Progenitor cell of endocrine pancreas (in vitro differentiated cells): Measurements from ENCODE around the gene IQGAP1. TPM values are rescaled to one million over a fixed set of nuclear protein-coding genes. Genes with fewer than 3 reads are reported as not detected.
A peak's percentile ranks its signal among the peaks of the same experiment; 100 is the strongest.

Source experiments
- DNase-seq: peaks from one replicate; pipeline ENCODE4 v3.0.0; 2021; ENCODE audit warnings: low spot score; ENCODE audit not compliant: unreplicated experiment
- H3K27ac Mint-ChIP-seq: 2 replicates; pipeline ENCODE4 v1.8.0; 2021; ENCODE audit warnings: mild to moderate bottlenecking, moderate library complexity, mixed read lengths
- H3K27me3 Mint-ChIP-seq: 2 replicates; pipeline ENCODE4 v1.8.0; 2021; ENCODE audit warnings: mixed read lengths
- H3K36me3 Mint-ChIP-seq: 2 replicates; pipeline ENCODE4 v1.8.0; 2022; ENCODE audit warnings: mixed read lengths; ENCODE audit not compliant: insufficient read depth
- H3K4me1 Mint-ChIP-seq: 2 replicates; pipeline ENCODE4 v1.8.0; 2021; ENCODE audit warnings: low read depth, mixed read lengths
- H3K4me3 Mint-ChIP-seq: 2 replicates; pipeline ENCODE4 v1.8.0; 2021; ENCODE audit warnings: low read depth, mild to moderate bottlenecking, moderate library complexity, mixed read lengths
- H3K9me3 Mint-ChIP-seq: 2 replicates; pipeline ENCODE4 v1.8.0; 2021; ENCODE audit warnings: low read depth, mixed read lengths
- CTCF ChIP-seq: fragments of 200-600 bp; sonication (generic); IDR thresholded peaks from one replicate; pipeline ENCODE4 v1.5.0; 2021; ENCODE audit warnings: antibody characterized with exemption, mild to moderate bottlenecking; ENCODE audit not compliant: unreplicated experiment
- long read RNA-seq: library from polyadenylated mRNA; unstranded; transcript quantifications from one replicate; pipeline ENCODE4 v2.0.0, GENCODE V29; 2020
- total RNA-seq: library from RNA; stranded (reverse); gene quantifications from 2 replicates; pipeline ENCODE4 v1.2.1, GENCODE V29; 2021

IQGAP1 gene
- total RNA-seq, result 141 and 142 TPM in 2 replicates
- long read RNA-seq, partial matches to known transcripts, result 930 of 989 reads
- long read RNA-seq, other reads (novel, unspliced or antisense), result 54 of 989 reads

DNA sequence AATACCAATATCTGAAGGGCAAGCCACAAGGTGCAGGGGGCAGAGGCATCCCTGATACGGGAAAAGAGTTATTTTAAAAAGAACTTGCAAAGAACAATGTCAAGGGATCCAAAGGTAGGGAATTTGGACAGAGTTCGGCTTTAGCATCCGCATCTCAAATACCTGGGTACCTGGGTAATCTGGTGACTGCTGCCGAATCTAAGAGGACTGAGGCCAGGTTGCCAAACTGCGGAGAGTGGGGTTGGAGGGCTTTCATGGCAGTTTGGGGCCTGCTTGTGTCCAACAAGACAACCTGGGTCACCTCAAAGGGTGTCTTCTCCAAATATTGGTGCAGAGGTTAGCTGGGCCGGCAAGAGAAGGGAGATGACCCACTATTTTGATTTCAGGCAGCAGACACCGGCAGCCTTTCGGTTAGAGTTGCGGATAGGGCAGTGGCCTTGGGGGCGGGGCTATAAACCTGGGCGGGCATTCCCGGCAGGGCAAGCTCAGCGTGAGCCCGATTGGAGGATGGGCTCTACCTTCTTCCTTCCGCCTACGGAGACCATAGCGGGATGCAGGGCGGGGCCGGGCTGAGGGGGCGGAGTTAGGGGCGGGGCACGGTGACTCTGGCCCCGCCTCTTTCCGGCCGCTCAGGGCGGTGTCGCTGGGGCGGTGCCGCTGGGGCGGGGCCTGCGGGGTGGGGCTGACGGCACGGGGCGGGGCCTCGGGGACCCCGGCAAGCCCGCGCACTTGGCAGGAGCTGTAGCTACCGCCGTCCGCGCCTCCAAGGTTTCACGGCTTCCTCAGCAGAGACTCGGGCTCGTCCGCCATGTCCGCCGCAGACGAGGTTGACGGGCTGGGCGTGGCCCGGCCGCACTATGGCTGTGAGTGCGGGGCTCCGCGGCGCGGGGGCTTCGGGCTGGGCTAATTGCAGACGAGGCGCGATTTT, at the start of gene IQGAP1:
TSS of gene IQGAP1 (plus strand) at position 709 of the 928 bp plus-strand sequence. CDS start at position 809, 100 bp downstream.
- peaks cover 12% of the 10 kb centered on the region for H3K36me3 Mint-ChIP-seq
- TF ChIP-seq CTCF, result no peak
- H3K9me3 Mint-ChIP-seq, result no peaks in the 10 kb centered on the region
- peak; percentile 92 for DNase-seq
- H3K4me1 Mint-ChIP-seq, result peaks cover 34% of the 10 kb centered on the region
- peak within 1 kb of the TSS; percentile 85 for H3K4me3 Mint-ChIP-seq
- H3K27ac Mint-ChIP-seq, result peak within 1 kb of the TSS; percentile 92
- no peaks in the 10 kb centered on the region for H3K27me3 Mint-ChIP-seq

- Mint-ChIP-seq H3K9me3 (no peaks in the 10 kb centered on the region), H3K36me3 (no peaks in the 10 kb centered on the region), H3K27ac (peak overlapping the region; percentile 60), H3K27me3 (no peaks in the 10 kb centered on the region), H3K4me3 (no peak overlapping the region), H3K4me1 (peaks cover 24% of the 10 kb centered on the region)
- no peak for TF ChIP-seq CTCF
- no peak for DNase-seq
Observed at GRCh38 chr15:90338532-90338931, 49.5 kb upstream of the IQGAP1 start.

- Mint-ChIP-seq H3K4me1 (peaks cover 17% of the 10 kb centered on the region), H3K27me3 (peaks cover 4% of the 10 kb centered on the region), H3K27ac (no peak overlapping the region)
Observed at GRCh38 chr15:90340345-90340744, 47.7 kb upstream of the IQGAP1 start.

GRCh38 chr15:90343302-90343790, 44.7 kb upstream of the IQGAP1 start:
- H3K4me3 Mint-ChIP-seq, result no peak overlapping the region
- no peak overlapping the region for H3K27ac Mint-ChIP-seq
- H3K36me3 Mint-ChIP-seq, result no peaks in the 10 kb centered on the region
- no peak for TF ChIP-seq CTCF
- no peak for DNase-seq
- H3K27me3 Mint-ChIP-seq, result peaks cover 11% of the 10 kb centered on the region
- H3K9me3 Mint-ChIP-seq, result no peaks in the 10 kb centered on the region
- H3K4me1 Mint-ChIP-seq, result peaks cover 13% of the 10 kb centered on the region

More at GRCh38 chr15:90340345-90340744, 47.7 kb upstream of the IQGAP1 start:
- DNase-seq, result no peak
- Mint-ChIP-seq H3K9me3 (no peaks in the 10 kb centered on the region), H3K36me3 (no peaks in the 10 kb centered on the region), H3K4me3 (no peak overlapping the region)
- no peak for TF ChIP-seq CTCF

- Mint-ChIP-seq H3K27me3 (peaks cover 16% of the 10 kb centered on the region), H3K4me1 (peaks cover 4% of the 10 kb centered on the region), H3K27ac (no peak overlapping the region), H3K36me3 (no peaks in the 10 kb centered on the region), H3K4me3 (no peak overlapping the region), H3K9me3 (no peaks in the 10 kb centered on the region)
- no peak for TF ChIP-seq CTCF
- no peak for DNase-seq
Observed at GRCh38 chr15:90344662-90345061, 43.4 kb upstream of the IQGAP1 start.
